ENCODE measurements around the gene TFF1.

The TFF1 gene

GRCh38 chr21:42351626-42352440 lies 14.5 kb downstream of the TFF1 start:
- TF ChIP-seq, protein P1, sequence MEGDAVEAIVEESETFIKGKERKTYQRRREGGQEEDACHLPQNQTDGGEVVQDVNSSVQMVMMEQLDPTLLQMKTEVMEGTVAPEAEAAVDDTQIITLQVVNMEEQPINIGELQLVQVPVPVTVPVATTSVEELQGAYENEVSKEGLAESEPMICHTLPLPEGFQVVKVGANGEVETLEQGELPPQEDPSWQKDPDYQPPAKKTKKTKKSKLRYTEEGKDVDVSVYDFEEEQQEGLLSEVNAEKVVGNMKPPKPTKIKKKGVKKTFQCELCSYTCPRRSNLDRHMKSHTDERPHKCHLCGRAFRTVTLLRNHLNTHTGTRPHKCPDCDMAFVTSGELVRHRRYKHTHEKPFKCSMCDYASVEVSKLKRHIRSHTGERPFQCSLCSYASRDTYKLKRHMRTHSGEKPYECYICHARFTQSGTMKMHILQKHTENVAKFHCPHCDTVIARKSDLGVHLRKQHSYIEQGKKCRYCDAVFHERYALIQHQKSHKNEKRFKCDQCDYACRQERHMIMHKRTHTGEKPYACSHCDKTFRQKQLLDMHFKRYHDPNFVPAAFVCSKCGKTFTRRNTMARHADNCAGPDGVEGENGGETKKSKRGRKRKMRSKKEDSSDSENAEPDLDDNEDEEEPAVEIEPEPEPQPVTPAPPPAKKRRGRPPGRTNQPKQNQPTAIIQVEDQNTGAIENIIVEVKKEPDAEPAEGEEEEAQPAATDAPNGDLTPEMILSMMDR (conservative IDR thresholded peaks at IDR 0.05; ENCODE audit: control insufficient read depth, insufficient read depth, low read depth, low read length): no peak
- H3K4me3 ChIP-seq (ENCODE audit: control insufficient read depth, low read depth, low read length): no peak overlapping the region
- DNase-seq (ENCODE audit: low read depth): no peak

GRCh38 chr21:42350927-42351426 lies 15.4 kb downstream of the TFF1 start, which contains the start of gene TFF2:
Gene TFF2 (minus strand): TSS chr21:42350994. CDS start chr21:42350957, 37 bp downstream.
- H3K4me3 ChIP-seq (ENCODE audit: control insufficient read depth, low read depth, low read length): no peak within 1 kb of the TSS
- TF ChIP-seq, protein P1 (conservative IDR thresholded peaks at IDR 0.05; ENCODE audit: control insufficient read depth, insufficient read depth, low read depth, low read length): no peak
- DNase-seq (ENCODE audit: low read depth): no peak

DNA sequence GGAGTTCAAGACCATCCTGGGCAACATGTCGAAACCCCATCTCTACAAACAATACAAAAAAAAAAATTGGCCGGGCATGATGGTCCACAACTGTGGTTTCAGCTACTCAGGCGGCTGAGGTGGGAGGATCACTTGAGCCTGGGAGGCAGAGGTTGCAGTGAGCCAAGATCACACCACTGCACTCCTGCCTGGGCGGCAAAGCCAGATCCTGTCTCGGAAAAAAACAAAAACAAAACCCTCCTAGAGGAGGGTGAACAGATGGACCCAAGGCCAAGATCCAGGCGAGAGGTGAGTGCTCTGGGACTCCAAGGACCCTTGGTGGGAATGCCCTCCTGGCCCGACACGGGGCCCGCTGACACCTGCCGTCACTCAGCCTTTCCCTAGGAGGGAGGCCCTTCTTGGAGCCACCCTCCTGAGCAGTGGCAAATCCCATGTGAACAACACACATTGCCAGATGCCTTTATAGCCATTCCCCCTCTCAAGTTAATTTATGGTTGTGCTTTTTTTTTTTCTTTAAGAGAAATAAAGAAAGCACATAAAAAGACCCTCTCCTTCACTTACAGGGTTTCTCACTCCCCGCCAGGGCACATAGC lies 15.9 kb downstream of the TFF1 start:
- TF ChIP-seq, protein P1 (conservative IDR thresholded peaks at IDR 0.05; ENCODE audit: control insufficient read depth, insufficient read depth, low read depth, low read length): no peak
- DNase-seq (ENCODE audit: low read depth): no peak
- H3K4me3 ChIP-seq (ENCODE audit: control insufficient read depth, low read depth, low read length): no peak overlapping the region

- H3K4me3 ChIP-seq (ENCODE audit: control insufficient read depth, low read depth, low read length): no peak overlapping the region
- no peak for DNase-seq (ENCODE audit: low read depth)
- TF ChIP-seq, protein P1 (conservative IDR thresholded peaks at IDR 0.05; ENCODE audit: control insufficient read depth, insufficient read depth, low read depth, low read length): no peak
Measured at GRCh38 chr21:42349420-42350317, 16.7 kb downstream of the TFF1 start.

- no peak overlapping the region for H3K4me3 ChIP-seq (ENCODE audit: control insufficient read depth, low read depth, low read length)
Measured at GRCh38 chr21:42348762-42349161, 17.6 kb downstream of the TFF1 start.

More at GRCh38 chr21:42348762-42349161, 17.6 kb downstream of the TFF1 start:
- TF ChIP-seq, protein P1 (conservative IDR thresholded peaks at IDR 0.05; ENCODE audit: control insufficient read depth, insufficient read depth, low read depth, low read length): no peak
- no peak for DNase-seq (ENCODE audit: low read depth)
